ENCODE data around the gene GSK3A. TPM values are rescaled to one million over a fixed set of nuclear protein-coding genes. Genes with fewer than 3 reads are reported as not detected.

GSK3A gene
- total and polyA plus RNA-seq, 2 experiments from 2014 or later, result 32.2 to 36.6 TPM

DNA sequence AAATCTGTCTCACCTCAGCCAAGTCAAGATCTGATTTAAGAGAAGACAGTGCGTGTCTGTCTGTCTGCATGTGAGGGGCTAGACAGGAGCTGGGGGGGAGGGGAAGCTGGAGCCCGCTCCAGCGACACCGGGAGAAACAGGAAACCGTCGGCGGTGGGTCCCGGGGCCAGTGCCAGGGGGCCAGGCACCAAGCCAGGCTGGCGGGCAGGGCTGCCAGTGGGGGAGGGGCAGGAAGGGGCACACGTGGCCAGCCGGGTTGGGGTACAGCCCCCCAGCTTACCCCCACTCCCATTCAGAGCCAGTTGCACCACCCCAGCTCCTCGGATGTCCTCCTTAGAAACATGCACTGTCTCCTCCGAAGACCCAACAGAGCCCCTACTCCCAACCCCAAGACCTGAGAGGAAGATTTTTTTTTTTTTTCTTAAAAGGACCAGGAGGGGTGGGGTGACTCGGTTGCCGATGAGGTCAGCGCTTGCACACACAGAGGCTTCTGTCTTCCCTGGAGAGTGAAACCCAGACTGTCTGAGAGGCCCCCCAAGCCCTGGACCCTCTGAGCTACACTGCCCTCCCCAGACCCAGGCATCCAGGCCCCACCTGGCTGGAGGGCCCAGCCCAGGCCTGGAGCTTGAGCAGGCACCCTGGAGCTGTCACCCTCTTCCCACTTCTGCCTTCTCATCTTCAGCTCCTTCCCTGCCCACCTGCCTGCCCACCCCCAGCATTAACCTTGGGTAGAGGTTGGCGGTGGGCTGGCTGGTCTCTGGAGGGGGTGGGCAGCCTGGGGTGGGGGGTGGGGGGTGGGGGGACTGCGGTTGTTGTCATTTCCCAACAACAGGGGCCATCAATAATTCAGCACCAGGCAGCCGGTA is 8.5 kb upstream of the GSK3A start:
- Histone ChIP-seq H3K9me2 (replicated peaks; ENCODE audit: insufficient read depth) (no peaks in the 10 kb centered on the region), H3K27me3 (no peaks in the 10 kb centered on the region), H3K27ac (peak overlapping the region; percentile 100), H3K4me3 (no peak overlapping the region), H3K79me2 (peaks cover 66% of the 10 kb centered on the region), H3K4me2 (peak overlapping the region; percentile 99), H3K36me3 (replicated peaks; ENCODE audit: insufficient read depth, low read depth) (no peaks in the 10 kb centered on the region), H3K9me3 (ENCODE audit: low read depth) (no peaks in the 10 kb centered on the region), H4K20me1 (ENCODE audit: insufficient read depth, poor library complexity, severe bottlenecking) (peaks cover 44% of the 10 kb centered on the region), H2AFZ (no peak overlapping the region), H3K4me1 (ENCODE audit: insufficient read depth) (peaks cover 28% of the 10 kb centered on the region)
- 70% methylated on average over 8 of the region's 19 CpGs for WGBS (ENCODE audit: low lambda C conversion rate, missing lambda C conversion rate)
- no peak for DNase-seq (ENCODE audit: low spot score)
- TF ChIP-seq, protein P1, sequence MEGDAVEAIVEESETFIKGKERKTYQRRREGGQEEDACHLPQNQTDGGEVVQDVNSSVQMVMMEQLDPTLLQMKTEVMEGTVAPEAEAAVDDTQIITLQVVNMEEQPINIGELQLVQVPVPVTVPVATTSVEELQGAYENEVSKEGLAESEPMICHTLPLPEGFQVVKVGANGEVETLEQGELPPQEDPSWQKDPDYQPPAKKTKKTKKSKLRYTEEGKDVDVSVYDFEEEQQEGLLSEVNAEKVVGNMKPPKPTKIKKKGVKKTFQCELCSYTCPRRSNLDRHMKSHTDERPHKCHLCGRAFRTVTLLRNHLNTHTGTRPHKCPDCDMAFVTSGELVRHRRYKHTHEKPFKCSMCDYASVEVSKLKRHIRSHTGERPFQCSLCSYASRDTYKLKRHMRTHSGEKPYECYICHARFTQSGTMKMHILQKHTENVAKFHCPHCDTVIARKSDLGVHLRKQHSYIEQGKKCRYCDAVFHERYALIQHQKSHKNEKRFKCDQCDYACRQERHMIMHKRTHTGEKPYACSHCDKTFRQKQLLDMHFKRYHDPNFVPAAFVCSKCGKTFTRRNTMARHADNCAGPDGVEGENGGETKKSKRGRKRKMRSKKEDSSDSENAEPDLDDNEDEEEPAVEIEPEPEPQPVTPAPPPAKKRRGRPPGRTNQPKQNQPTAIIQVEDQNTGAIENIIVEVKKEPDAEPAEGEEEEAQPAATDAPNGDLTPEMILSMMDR (IDR thresholded peaks at IDR 0.05; ENCODE audit: poor library complexity), result no peak
- TF ChIP-seq EZH2phosphoT487 (IDR thresholded peaks at IDR 0.05; ENCODE audit: low read depth, severe bottlenecking, unreplicated experiment), result no peak
- TF ChIP-seq EZH2 (IDR thresholded peaks at IDR 0.05; ENCODE audit: borderline replicate concordance), result no peak

DNA sequence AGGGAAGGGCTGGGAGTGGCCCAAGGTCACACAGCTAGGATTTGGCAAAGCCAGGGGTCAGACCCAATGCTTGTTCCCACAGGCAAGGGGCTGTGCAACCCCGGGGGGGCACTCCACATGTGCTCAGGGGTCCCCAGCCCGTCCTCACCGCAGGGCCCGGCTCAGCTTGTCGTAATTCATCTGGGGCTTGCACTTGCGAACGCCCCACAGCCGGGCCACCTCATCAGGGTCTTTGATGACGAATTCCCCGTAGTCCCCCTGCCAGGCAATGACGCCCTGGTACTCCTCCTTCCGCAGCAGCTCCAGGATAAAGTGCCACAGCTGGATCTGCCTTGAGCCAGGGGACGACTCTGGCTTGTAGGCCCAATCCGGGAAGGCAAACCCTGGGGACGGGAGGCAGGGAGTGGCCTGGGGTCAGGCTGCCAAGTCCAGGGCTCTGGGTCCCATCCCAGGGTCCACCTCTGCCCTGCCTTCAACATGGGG is 7.8 kb upstream of the GSK3A start:
- no peak overlapping the region for H3K4me3 ChIP-seq
- H2AFZ ChIP-seq, result no peak overlapping the region
- peaks cover 44% of the 10 kb centered on the region for H4K20me1 ChIP-seq (ENCODE audit: insufficient read depth, poor library complexity, severe bottlenecking)
- peaks cover 28% of the 10 kb centered on the region for H3K4me1 ChIP-seq (ENCODE audit: insufficient read depth)
- no peaks in the 10 kb centered on the region for H3K9me2 ChIP-seq (replicated peaks; ENCODE audit: insufficient read depth)
- no peaks in the 10 kb centered on the region for H3K36me3 ChIP-seq (replicated peaks; ENCODE audit: insufficient read depth, low read depth)
- peak overlapping the region; percentile 99 for H3K4me2 ChIP-seq
- H3K27ac ChIP-seq, result peak overlapping the region; percentile 100
- no peaks in the 10 kb centered on the region for H3K9me3 ChIP-seq (ENCODE audit: low read depth)
- H3K27me3 ChIP-seq, result no peaks in the 10 kb centered on the region
- TF ChIP-seq EZH2 (IDR thresholded peaks at IDR 0.05; ENCODE audit: borderline replicate concordance) (no peak), EZH2phosphoT487 (IDR thresholded peaks at IDR 0.05; ENCODE audit: low read depth, severe bottlenecking, unreplicated experiment) (no peak)
- TF ChIP-seq, protein P1 (IDR thresholded peaks at IDR 0.05; ENCODE audit: poor library complexity), result no peak
- no peak for DNase-seq (ENCODE audit: low spot score)
- WGBS (ENCODE audit: low lambda C conversion rate, missing lambda C conversion rate), result 90% methylated on average over 15 of the region's 15 CpGs
- H3K79me2 ChIP-seq, result peaks cover 62% of the 10 kb centered on the region

DNA sequence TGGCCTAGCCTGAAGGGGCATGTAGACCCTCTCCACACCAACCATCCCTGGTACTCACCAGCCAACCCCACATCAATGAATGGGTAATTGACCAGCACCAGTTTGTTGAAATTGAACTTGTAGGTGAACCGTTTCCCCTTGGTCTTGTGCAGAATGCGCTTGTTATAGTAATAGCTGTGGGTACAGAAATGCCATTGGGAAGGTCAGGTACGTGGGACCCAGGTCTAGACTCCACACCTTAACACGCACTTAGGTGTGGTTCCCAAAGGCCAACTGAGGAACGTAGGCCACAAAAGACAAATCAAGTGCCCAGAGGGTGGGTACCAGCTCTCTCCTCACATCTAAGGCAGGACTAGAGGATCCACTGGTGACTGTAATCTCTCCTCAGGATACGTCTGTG is 7.4 kb upstream of the GSK3A start:
- whole genome bisulfite sequencing (ENCODE audit: low lambda C conversion rate, missing lambda C conversion rate), result 84% methylated on average over 6 of the region's 6 CpGs
- no peak overlapping the region for H3K4me3 ChIP-seq
- H2AFZ ChIP-seq, result no peak overlapping the region
- peaks cover 61% of the 10 kb centered on the region for H3K79me2 ChIP-seq
- no peak for DNase-seq (ENCODE audit: low spot score)
- no peaks in the 10 kb centered on the region for H3K27me3 ChIP-seq
- no peak for TF ChIP-seq EZH2phosphoT487 (IDR thresholded peaks at IDR 0.05; ENCODE audit: low read depth, severe bottlenecking, unreplicated experiment)
- peaks cover 28% of the 10 kb centered on the region for H3K4me1 ChIP-seq (ENCODE audit: insufficient read depth)
- no peak overlapping the region for H3K27ac ChIP-seq
- no peaks in the 10 kb centered on the region for H3K9me3 ChIP-seq (ENCODE audit: low read depth)
- H3K9me2 ChIP-seq (replicated peaks; ENCODE audit: insufficient read depth), result no peaks in the 10 kb centered on the region
- no peak overlapping the region for H3K4me2 ChIP-seq
- peaks cover 44% of the 10 kb centered on the region for H4K20me1 ChIP-seq (ENCODE audit: insufficient read depth, poor library complexity, severe bottlenecking)
- no peaks in the 10 kb centered on the region for H3K36me3 ChIP-seq (replicated peaks; ENCODE audit: insufficient read depth, low read depth)

DNA sequence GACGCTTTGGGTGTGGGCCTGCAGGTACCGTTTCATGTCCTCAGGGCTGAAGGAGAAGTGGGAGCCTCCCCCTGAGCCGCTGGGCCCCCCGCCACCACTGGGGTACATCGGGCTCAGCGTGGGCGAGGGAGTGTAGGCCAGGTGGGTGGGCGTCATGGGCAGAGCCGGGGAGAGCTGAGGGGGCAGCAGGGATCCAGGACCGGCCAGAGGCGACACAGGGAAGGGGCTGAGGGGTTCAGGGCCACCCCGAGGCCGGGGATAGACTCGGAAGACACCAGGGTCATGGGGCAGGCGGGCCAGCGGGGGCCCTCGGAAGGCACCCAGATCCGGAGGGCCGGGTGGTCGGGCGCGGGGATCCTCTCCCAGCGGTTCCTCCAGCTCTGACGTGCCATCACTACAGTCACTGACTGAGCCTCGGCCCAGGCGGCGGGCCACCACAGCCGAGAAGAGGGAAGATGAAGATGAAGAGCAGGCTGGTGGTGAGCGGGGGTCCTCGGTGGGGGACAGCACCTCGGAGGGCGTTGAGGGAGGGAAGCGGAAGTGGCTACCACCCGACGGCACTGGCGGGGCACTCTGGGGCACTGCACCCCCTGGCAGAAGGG is 6.8 kb upstream of the GSK3A start:
- Histone ChIP-seq H3K27ac (no peak overlapping the region), H3K4me1 (ENCODE audit: insufficient read depth) (peaks cover 28% of the 10 kb centered on the region), H3K27me3 (no peaks in the 10 kb centered on the region), H3K9me2 (replicated peaks; ENCODE audit: insufficient read depth) (no peaks in the 10 kb centered on the region), H4K20me1 (ENCODE audit: insufficient read depth, poor library complexity, severe bottlenecking) (peaks cover 44% of the 10 kb centered on the region), H3K4me3 (no peak overlapping the region), H3K79me2 (peaks cover 55% of the 10 kb centered on the region), H3K9me3 (ENCODE audit: low read depth) (no peaks in the 10 kb centered on the region), H3K36me3 (replicated peaks; ENCODE audit: insufficient read depth, low read depth) (no peaks in the 10 kb centered on the region), H3K4me2 (no peak overlapping the region), H2AFZ (no peak overlapping the region)
- 95% methylated on average over 17 of the region's 36 CpGs for WGBS (ENCODE audit: low lambda C conversion rate, missing lambda C conversion rate)
- no peak for DNase-seq (ENCODE audit: low spot score)
- TF ChIP-seq, protein P1 (IDR thresholded peaks at IDR 0.05; ENCODE audit: poor library complexity), result no peak
- no peak for TF ChIP-seq EZH2phosphoT487 (IDR thresholded peaks at IDR 0.05; ENCODE audit: low read depth, severe bottlenecking, unreplicated experiment)
- TF ChIP-seq EZH2 (IDR thresholded peaks at IDR 0.05; ENCODE audit: borderline replicate concordance), result no peak
